ENCODE results near the gene TMEM234.

TMEM234 gene

GRCh38 chr1:32199043-32199716 is 23.0 kb downstream of the TMEM234 start:
- DNase-seq (ENCODE audit: insufficient read length, low spot score) (no peak), FAIRE-seq (no peak)
- TF ChIP-seq CTCF (IDR thresholded peaks at IDR 0.05; ENCODE audit: insufficient read depth, missing control alignments), result no peak

DNA sequence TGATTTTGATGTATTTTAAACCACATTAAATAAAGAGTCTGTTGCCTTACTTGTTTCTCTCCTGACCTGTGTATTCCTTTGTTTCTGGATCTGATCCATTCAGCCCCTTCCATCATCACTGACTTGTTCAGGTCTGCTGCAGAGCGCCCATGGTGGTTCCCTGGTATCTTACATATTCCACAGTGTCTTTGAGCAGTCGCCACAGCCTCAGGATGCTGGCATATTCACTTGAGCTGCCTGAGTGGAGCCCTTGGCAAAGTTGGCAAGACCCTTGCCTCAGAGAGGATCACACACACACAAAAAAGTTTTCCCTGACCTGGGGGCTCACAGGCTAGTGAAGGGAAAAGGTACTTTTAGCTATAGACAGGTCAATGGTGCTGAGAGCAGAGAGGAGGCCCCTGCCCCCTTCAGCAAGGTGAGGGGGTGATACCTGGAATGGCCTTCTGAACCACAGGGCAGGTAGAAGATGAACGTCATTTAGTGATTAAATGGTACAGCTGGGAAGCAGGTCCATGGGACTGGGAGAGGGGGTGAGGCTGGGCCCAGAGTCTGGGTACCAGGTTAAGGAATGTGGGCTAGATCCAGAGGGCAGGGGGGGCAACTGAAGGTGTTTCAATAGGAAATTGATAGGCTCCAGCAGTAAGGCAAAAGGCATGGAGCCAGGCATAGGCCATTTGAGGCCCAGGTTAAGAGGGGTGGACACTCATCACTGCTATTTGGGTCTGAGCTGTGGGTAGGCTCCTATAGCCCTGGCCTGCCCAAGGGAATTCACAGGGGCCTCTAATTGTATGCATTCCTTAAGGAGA is 23.7 kb downstream of the TMEM234 start:
- DNase-seq (ENCODE audit: insufficient read length, low spot score), result no peak
- no peak for TF ChIP-seq CTCF (IDR thresholded peaks at IDR 0.05; ENCODE audit: insufficient read depth, missing control alignments)
- no peak for FAIRE-seq

DNA sequence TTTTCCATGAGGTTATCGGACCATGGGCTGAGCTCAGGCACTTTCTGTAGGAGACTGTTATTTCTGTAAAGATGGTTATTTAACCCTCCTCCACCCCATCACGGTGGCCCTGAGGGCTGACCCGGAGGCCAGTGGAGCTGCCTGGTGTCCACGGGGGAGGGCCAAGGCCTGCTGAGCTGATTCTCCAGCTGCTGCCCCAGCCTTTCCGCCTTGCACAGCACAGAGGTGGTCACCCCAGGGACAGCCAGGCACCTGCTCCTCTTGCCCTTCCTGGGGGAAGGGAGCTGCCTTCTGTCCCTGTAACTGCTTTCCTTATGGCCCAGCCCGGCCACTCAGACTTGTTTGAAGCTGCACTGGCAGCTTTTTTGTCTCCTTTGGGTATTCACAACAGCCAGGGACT is 24.3 kb downstream of the TMEM234 start:
- no peak for TF ChIP-seq CTCF (IDR thresholded peaks at IDR 0.05; ENCODE audit: insufficient read depth, missing control alignments)
- FAIRE-seq, result no peak
- DNase-seq (ENCODE audit: insufficient read length, low spot score), result no peak

DNA sequence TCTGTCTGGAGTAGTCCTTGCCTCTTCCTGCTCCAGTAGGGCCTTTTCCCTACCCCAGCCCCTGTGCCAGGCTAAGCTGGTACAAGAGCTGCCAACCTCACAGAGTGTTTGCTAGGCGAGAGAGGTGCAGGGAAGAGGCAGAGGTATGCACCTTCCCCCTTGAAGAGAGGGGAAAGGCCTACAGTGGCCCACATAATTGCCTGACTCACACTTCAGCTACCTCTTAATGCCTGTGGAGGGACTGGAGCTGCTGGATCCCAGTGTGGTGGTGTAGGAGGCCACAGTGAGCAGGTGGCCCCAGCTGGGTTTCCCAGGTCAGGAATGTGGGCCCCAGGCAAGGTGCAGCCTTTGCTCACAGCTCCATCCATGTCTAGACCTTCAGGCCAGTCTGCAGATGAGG is 25.1 kb downstream of the TMEM234 start:
- TF ChIP-seq CTCF (IDR thresholded peaks at IDR 0.05; ENCODE audit: insufficient read depth, missing control alignments), result no peak
- DNase-seq (ENCODE audit: insufficient read length, low spot score), result no peak
- FAIRE-seq, result no peak

GRCh38 chr1:32195972-32196823 is 26.0 kb downstream of the TMEM234 start:
- no peak for FAIRE-seq
- DNase-seq (ENCODE audit: insufficient read length, low spot score), result no peak
- TF ChIP-seq CTCF (IDR thresholded peaks at IDR 0.05; ENCODE audit: insufficient read depth, missing control alignments), result no peak

- no peak for FAIRE-seq
- no peak for TF ChIP-seq CTCF (IDR thresholded peaks at IDR 0.05; ENCODE audit: insufficient read depth, missing control alignments)
Observed at GRCh38 chr1:32195531-32195930, 26.6 kb downstream of the TMEM234 start.

More at GRCh38 chr1:32195531-32195930, 26.6 kb downstream of the TMEM234 start:
- no peak for DNase-seq (ENCODE audit: insufficient read length, low spot score)

Data from D721Med (cell line).